Body of pancreas (tissue), 4 donors: ENCODE measurements around the gene TNS3. TPM values are rescaled to one million over a fixed set of nuclear protein-coding genes. Genes with fewer than 3 reads are reported as not detected.

Source experiments
- ATAC-seq: fragments of 150-250 bp; one replicate; pipeline ENCODE4 v1.9.1; 2016
- DNase-seq, 4 donors: peaks; one replicate each; pipeline ENCODE4 v3.0.0-alpha.2; 2019
- H3K27ac ChIP-seq, 4 donors: fragments of 200-600 bp; sonication (generic); 1 replicate in 3 of 4; 2 replicates in 1 of 4; pipeline versions ENCODE4 v1.5.1 to v1.6.1; 2016 to 2019; ENCODE audit warnings: mild to moderate bottlenecking in 1 of 4, mixed read lengths in 1 of 4, moderate library complexity in 1 of 4
- H3K27me3 ChIP-seq, 2 donors: fragments of 200-600 bp; sonication (generic); one replicate each; pipeline ENCODE4 v1.6.0; 2016; ENCODE audit warnings: mild to moderate bottlenecking in 1 of 2
- H3K36me3 ChIP-seq, 2 donors: fragments of 200-600 bp; sonication (generic); replicated peaks in 1 of 2; 2 replicates each; pipeline ENCODE4 v1.5.1; 2016; ENCODE audit warnings: low read depth in 2 of 2; ENCODE audit not compliant: insufficient read depth in 1 of 2
- H3K4me1 ChIP-seq: fragments of 200-600 bp; sonication (generic); one replicate; pipeline ENCODE4 v1.6.0; 2016
- H3K4me3 ChIP-seq, 2 donors: fragments of 200-600 bp; sonication (generic); 1 replicate in 1 of 2; 2 replicates in 1 of 2; pipeline ENCODE4 v1.5.1; 2016 to 2019
- H3K9me3 ChIP-seq, 3 donors: fragments of 200-600 bp; sonication (generic); 1 replicate in 2 of 3; 2 replicates in 1 of 3; pipeline ENCODE4 v1.5.1; 2016
- CTCF ChIP-seq, 7 experiments: fragments of 450-650 bp in 4 of 7; fragments of 200-600 bp in 3 of 7; sonication (generic) in 3 of 7; IDR thresholded peaks; one replicate each; pipeline ENCODE4 v1.5.1; 2016 to 2019; ENCODE audit warnings: antibody characterized with exemption in 7 of 7
- POLR2A ChIP-seq, 3 donors: fragments of 450-650 bp; IDR thresholded peaks; one replicate each; pipeline ENCODE4 v1.6.1; 2016; ENCODE audit warnings: antibody characterized with exemption in 3 of 3, mild to moderate bottlenecking in 2 of 3
- WGBS, 2 donors: methylation state at CpG; one replicate each; pipeline ENCODE4 v1.1.5; 2017; 5-methylcytosine and 5-hydroxymethylcytosine counted together
- intact Hi-C: fragments of 100-400 bp; cut with DNase I; formaldehyde crosslinking; loops from one replicate; pipeline ENCODE4 v1.15.1; 2023
- total RNA-seq, 2 donors: library from RNA; depleted of rRNA; stranded (reverse); fragments of >200 nt; gene quantifications; one replicate each; pipeline ENCODE4 v1.1.0, GENCODE V29; 2016

Gene TNS3
- total RNA-seq, 2 donors from 2014 or later: 100 to 265 TPM

GRCh38 chr7:47405286-47405904 is 176.5 kb downstream of the TNS3 start:
- Histone ChIP-seq H3K27me3 (no peaks in the 10 kb centered on the region), H3K4me3 (no peak overlapping the region), H3K27ac (peak overlapping the region; percentile 27 to 61 (median 54)), H3K36me3 (peaks cover 9% of the 10 kb centered on the region in 2 donors), H3K4me1 (peaks cover 50% of the 10 kb centered on the region), H3K9me3 (no peaks in the 10 kb centered on the region)
- peak in 1 of 4 donors; percentile 1 for DNase-seq
- 54 to 69% methylated on average over 8 of the region's 8 CpGs for WGBS, 2 donors
- intact Hi-C loops: no loop called here
- no peak for TF ChIP-seq CTCF (IDR thresholded peaks at IDR 0.05)
- no peak for TF ChIP-seq POLR2A (IDR thresholded peaks at IDR 0.05)
- ATAC-seq: peak; percentile 4

- ATAC-seq (no peak), DNase-seq (peak in 1 of 4 donors; percentile 1)
- TF ChIP-seq POLR2A (IDR thresholded peaks at IDR 0.05) (no peak), CTCF (IDR thresholded peaks at IDR 0.05) (no peak)
- intact Hi-C loops: no loop called here
- 86 to 94% methylated on average over 3 of the region's 3 CpGs for WGBS, 2 donors
- H3K27me3 ChIP-seq: no peaks in the 10 kb centered on the region
- no peak overlapping the region for H3K27ac ChIP-seq
- no peak overlapping the region for H3K4me3 ChIP-seq
- H3K9me3 ChIP-seq: no peaks in the 10 kb centered on the region
- peaks cover 50% of the 10 kb centered on the region for H3K4me1 ChIP-seq
- peaks cover 0 to 8% of the 10 kb centered on the region in 2 donors for H3K36me3 ChIP-seq
Observed at GRCh38 chr7:47404010-47404409, 177.9 kb downstream of the TNS3 start.

- 50 to 65% methylated on average over 8 to 15 of the region's 15 CpGs for WGBS, 2 donors
- no peak overlapping the region for H3K4me3 ChIP-seq
- H3K27me3 ChIP-seq: no peaks in the 10 kb centered on the region
- H3K4me1 ChIP-seq: peaks cover 44% of the 10 kb centered on the region
- H3K36me3 ChIP-seq: peaks cover 0 to 8% of the 10 kb centered on the region in 2 donors
- no peak for TF ChIP-seq CTCF (IDR thresholded peaks at IDR 0.05)
- no peak for TF ChIP-seq POLR2A (IDR thresholded peaks at IDR 0.05)
- no peaks in the 10 kb centered on the region for H3K9me3 ChIP-seq
- ATAC-seq: no peak
- DNase-seq: peak in 1 of 4 donors; percentile 5
- intact Hi-C loops: no loop called here
- peak overlapping the region in 3 of 4 donors; percentile 13 to 32 (median 30) for H3K27ac ChIP-seq
Observed at GRCh38 chr7:47402941-47403866, 178.7 kb downstream of the TNS3 start.

GRCh38 chr7:47401611-47402570 is 180.0 kb downstream of the TNS3 start:
- intact Hi-C loops: no loop called here
- H3K9me3 ChIP-seq: no peaks in the 10 kb centered on the region
- H3K27me3 ChIP-seq: no peaks in the 10 kb centered on the region
- peaks cover 31% of the 10 kb centered on the region for H3K4me1 ChIP-seq
- WGBS, 2 donors: 89 to 94% methylated on average over 11 to 17 of the region's 17 CpGs
- H3K27ac ChIP-seq: no peak overlapping the region
- peak in 2 of 4 donors; percentile 3 to 6 for DNase-seq
- no peak for ATAC-seq
- TF ChIP-seq POLR2A (IDR thresholded peaks at IDR 0.05) (no peak), CTCF (IDR thresholded peaks at IDR 0.05) (no peak)
- H3K4me3 ChIP-seq: no peak overlapping the region
- H3K36me3 ChIP-seq: peaks cover 0 to 9% of the 10 kb centered on the region in 2 donors
